CD4-positive, alpha-beta T cell treated with Interleukin-21 for 1 hour (primary cell): ENCODE measurements around the gene SLC12A3.

Experiments
- DNase-seq: peaks from one replicate; pipeline ENCODE4 v3.0.0-alpha.2; 2020

Gene SLC12A3, protein sequence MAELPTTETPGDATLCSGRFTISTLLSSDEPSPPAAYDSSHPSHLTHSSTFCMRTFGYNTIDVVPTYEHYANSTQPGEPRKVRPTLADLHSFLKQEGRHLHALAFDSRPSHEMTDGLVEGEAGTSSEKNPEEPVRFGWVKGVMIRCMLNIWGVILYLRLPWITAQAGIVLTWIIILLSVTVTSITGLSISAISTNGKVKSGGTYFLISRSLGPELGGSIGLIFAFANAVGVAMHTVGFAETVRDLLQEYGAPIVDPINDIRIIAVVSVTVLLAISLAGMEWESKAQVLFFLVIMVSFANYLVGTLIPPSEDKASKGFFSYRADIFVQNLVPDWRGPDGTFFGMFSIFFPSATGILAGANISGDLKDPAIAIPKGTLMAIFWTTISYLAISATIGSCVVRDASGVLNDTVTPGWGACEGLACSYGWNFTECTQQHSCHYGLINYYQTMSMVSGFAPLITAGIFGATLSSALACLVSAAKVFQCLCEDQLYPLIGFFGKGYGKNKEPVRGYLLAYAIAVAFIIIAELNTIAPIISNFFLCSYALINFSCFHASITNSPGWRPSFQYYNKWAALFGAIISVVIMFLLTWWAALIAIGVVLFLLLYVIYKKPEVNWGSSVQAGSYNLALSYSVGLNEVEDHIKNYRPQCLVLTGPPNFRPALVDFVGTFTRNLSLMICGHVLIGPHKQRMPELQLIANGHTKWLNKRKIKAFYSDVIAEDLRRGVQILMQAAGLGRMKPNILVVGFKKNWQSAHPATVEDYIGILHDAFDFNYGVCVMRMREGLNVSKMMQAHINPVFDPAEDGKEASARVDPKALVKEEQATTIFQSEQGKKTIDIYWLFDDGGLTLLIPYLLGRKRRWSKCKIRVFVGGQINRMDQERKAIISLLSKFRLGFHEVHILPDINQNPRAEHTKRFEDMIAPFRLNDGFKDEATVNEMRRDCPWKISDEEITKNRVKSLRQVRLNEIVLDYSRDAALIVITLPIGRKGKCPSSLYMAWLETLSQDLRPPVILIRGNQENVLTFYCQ

DNA sequence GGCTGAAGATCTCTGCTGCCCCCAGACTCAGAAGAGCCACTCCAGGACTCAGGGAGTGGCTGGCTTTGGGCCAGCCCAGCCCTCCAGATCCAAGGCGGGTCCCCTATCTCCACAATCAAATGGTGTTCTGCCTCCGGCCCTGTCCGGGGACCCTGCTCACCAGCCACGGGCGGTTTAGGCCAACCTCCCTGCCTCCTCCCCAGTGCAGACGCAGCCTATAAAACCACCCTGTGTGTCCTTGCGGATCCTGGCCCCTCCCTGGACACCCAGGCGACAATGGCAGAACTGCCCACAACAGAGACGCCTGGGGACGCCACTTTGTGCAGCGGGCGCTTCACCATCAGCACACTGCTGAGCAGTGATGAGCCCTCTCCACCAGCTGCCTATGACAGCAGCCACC is at the start of gene SLC12A3:
SLC12A3 (plus strand) TSS at position 248 of the 400 bp plus-strand sequence; CDS start at position 277, 29 bp downstream.
- DNase-seq, result no peak

DNA sequence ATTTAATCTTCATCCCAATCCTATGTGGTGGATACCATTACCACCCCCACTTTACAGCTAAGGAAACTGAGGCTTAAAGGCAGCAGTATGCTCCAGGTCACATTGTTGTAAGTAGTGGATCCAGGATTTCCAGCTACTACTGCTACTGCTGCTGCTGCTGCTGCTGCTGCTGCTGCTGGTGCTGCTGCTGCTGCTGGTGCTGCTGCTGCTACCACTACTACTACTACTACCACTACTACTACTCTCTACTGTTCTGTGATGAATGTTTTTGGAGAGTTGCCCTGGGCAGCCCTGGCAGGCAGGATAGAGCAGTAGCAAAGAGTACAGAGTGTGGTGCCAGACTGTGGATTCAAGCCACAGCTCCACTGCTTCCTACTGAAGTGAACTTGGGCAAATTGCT is 49.3 kb upstream of the SLC12A3 start:
- no peak for DNase-seq

DNA sequence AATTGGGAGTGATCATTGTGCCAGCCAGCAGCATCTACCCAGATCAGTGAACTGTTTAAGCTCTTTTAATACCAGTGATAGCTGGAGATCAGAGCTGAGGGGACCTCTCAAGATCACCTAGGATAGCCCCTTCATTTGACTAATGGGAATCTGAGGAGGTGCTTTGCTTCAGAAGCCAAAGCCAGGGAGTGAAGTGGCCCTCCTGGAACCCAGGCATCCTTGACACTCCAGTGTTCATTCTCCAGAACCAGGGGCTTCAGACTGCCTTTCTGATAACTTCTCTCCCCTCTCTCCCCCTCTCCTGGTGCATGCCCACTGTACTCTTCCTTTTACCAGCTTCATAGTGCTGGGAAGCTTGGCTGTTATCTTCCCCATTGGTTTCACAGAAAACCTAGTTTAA is 48.0 kb upstream of the SLC12A3 start:
- no peak for DNase-seq

DNA sequence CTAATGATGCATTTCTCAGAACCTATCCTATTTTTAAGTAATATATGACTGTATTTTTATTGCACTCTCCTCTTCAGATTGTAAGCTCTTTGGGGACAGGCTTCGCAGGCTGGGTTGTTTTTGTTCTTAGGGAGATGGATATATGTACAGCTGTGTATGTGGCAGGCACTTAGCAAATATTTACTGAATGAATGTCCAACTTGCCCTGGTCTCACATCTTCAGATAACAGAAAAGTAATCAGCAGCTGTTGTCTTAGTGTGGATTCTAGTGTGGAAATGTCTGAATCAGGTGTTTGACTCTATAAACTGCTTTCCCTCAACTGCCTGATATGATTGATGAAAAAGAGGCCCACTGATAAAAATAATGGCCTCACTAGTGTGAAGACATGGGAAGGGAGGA is 47.1 kb upstream of the SLC12A3 start:
- no peak for DNase-seq

DNA sequence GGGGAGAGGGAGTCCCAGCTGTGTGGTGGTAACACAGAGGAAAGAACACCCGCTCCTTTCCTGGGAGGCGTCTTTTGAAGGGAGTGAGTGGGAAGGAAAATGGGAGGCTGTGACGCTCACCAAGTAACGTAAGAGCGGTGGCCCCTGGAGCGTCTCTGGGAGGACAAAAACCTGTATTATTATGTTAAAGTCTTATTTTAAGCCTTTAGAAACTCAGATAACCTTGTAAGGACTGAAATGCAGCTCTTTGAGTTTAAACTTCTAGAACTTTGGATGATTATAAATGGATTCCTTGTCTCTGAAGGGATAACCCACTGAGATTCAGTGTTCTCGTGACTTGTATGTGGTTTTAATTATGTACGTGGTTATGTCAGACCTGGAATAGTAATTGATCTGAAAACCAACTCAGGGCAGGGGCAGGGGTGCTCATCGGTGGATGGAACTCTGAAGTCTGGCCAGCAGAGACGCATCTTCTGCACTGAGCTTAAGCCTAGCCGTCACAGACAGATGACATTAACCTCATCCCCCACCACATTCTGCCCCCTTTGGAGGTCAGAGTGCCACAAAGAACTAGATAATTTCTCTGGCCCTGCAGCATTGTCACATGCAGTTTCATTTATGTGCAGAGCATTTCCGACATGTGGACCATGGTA is 41.8 kb upstream of the SLC12A3 start:
- no peak for DNase-seq

DNA sequence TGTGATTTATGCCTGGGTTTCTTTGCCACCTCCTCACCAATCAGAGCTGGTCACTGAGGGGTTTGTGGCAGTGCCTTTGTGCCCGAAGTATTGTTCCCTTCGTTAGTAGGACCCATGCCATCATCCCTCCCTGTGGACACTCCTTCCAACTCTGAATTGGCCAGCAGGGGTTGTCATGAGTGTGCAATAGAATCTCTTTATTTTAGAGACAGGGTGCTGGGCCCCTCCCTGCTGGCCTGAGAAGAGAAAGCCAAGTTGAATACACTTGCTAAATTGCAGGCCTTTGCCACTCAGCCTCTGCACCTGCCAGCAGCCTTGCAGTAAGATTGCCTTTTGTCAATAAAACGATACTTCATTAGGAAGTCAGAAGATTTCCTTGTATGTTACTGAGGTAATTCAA is 40.7 kb upstream of the SLC12A3 start:
- DNase-seq, result no peak

DNA sequence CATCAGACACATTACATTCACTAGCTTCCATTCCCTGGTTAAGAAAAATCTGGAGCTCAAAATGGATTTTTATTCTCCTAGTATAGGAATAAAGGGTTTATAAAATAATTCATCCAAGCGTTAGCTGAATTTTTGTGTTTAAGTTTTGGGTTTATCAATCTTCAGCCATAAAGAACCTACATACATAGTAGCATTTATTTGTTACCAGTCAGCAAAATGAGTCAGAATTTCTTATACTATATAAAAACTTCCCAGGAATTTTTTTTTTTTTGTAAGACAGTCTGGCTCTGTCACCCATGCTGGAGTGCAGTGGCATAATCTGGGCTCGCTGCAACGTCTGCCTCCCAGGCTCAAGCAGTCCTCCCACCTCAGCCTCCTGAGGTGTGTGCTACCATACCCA is 40.2 kb upstream of the SLC12A3 start:
- DNase-seq, result no peak

DNA sequence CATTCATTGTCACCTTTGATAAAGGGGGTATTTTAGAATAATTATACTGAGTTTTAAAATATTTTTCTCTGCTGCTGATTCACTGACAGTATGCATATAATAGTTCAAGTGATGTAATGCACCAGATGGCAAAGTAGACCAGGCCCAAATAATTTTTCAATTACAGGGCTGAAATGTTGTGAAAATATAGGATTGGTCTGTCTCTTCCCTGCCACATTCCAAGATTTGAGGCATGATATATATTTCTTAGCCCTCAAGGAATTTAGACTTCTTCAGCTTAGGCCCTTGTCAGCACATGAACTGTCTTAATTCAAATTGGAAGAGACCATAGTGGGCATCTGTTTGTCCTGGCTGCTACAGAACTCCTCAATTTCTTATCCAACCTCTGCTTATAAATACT is 39.2 kb upstream of the SLC12A3 start:
- DNase-seq, result no peak

DNA sequence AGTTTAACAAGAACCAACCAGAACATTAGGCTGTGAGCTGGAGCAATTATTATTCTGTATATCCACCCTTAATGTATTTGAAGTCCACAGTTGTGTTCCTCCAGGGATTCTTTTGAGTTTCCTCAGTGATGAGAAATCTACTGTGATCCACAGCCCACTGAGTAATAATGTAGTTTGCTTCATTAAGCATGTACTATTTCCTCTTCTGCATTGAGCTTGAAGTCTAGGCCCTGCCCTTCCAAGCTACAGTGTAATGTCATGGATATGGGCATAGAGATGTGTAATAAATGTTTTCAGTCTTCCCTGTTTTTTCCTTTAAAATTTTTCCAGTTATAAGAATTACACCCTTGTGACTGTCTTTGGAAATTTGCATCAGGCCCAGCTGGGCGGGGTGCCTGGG is 36.4 kb upstream of the SLC12A3 start:
- DNase-seq, result no peak

DNA sequence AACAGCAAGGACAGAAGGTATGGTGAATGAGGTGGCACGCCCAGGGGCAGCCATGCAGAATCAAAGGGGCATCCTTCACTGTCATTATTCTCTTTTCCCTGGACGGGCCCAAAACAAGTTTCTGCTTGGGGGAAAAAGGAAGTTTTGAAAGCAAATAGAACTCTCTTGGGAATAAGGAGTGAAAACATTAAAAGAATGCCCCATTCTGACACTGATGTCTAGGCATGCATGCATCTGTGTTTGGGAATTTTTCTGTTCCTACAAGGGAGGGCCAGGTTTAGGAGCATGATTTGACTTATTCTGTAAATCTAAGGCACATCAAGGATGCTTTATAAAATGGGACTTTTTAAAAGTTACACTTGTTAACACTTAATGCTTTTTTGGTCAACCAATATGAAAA is 34.3 kb upstream of the SLC12A3 start:
- no peak for DNase-seq

DNA sequence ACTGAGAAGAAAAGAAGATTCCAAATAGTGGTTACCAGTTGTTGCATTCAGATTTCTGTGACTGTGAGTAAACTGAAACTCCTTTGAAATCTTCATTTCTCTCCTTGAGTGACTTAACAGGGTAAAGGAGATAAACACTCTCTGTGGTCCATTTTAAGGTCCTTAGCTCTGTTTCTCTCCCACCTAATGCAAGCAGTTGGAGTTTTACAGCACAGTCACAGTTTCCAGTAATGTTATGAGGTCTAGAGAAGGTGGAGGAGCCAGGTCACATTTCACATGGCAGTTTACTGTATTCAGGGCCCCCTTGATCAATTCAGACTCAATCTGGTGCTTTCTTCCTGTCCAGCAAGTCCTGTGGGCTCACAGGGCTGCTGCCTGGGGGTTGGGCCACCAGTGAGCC is 32.2 kb upstream of the SLC12A3 start:
- DNase-seq, result no peak

DNA sequence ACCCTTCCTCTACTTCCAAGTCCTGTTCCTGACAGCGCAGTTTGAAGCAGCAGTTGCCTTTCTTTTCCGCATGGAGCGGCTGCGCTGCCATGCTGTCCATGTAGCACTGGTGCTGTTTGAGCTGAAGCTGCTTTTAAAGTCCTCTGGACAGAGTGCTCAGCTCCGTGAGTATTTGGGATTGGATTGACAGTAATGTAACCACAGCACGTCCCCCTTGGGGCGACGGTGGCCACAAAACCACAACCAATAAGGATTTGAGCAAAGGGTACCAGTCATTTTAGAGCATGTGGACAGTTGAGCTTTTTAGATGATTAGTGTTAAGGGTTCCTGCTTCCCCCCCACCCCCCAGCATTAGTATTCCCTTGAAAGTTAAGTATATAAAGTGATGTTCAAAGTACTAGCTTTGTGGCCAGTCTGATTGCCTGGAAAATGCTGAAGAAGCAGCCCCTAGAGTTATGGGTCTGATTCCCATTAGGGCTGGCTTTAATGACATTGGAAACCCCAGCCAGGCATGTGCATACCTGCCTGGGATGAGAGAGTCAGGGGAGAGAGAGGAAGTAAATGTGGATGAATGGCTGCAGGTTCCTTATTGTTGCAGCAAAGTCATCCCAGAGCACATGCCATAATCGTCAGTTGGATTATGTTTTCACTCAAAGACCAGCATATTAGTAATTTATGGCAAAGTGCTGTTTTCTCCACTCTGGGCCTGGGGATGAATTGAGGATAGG is 31.6 kb upstream of the SLC12A3 start:
- DNase-seq, result no peak

DNA sequence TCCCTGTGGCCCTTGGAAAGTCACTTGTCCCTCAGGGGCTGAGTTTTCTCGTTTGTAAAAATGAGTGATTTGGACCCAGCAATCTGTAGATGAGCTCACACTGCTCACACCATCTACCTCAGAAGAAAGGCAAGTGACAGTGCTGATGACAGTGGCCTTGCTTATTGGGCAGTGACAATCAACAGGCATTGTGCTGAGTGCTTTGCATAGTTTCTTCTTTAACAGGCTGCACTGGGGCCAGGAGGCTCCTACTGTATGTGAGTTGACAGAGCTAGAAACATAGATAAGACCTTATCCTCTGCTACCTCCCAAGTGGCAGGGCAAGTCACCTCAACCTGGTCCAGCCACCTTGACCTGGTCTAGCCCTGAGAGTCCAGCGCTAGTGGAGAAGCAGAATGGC is 29.7 kb upstream of the SLC12A3 start:
- DNase-seq, result no peak

DNA sequence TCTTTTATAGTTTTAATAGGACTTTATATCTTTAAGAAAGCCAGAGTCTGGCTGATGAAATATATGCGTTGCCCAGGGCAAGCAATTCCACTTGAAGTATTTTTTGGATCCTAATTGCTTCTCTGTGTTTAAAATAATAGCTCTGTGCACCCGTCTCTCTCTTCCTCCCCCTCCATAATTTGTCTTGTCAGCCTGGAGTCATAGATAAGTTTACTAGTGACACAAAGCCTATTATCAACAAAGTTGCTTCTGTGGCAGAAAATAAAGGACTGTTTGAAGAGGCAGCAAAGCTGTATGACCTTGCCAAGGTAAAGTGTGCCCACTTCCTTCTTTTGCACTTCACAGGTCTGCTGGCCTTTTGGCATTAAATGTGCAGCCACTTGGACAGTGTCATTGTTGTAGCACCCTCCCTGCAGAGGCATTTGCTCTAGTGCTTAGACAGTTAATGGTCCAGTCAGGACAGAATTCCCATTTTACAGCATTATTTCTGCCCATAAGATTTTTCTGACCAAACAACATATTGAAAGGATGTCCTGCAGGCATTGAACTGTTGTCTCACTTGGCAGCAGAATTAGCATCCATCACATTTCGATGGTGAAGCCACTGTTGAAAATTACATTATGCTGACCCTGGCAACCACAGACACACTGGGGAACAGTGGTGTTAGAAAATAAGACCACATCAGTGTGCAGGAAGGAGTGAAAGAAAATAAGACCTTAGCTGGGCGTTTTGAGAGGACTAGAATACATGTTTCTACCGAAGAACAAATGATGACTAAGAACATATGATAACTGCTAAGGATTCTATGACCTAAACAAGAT is 28.4 kb upstream of the SLC12A3 start:
- no peak for DNase-seq

DNA sequence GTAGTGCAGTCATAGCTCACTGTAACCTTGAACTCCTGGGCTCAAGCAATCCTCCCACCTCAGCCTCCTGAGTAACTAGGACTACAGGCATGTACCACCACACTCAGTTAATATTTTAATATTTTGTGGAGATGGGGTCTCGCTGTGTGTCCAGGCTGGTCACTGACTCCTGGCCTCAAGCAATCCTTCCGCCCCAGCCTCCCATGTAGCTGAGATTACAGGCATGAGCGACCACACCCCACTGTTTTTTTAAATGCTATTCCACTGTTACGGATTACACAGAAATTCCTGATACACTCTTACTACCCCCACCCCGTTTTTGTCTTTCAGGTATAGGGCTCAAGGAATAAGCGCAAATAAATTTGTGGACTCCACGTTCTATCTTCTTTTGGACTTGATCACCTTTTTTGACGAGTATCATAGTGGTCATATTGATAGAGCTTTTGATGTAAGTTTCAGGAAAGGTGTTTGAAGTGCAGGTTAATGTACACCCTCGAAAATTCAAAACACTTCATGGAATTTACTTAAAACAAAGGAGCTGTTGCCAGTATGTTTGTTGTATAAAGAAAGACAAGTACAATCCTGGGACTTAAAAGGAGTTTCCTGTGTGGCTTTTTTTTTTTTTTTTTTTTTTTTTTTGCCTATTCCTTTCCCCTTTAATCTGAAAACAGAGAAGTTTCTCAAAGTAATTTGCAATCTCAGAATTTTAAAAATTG is 26.2 kb upstream of the SLC12A3 start:
- DNase-seq, result no peak

DNA sequence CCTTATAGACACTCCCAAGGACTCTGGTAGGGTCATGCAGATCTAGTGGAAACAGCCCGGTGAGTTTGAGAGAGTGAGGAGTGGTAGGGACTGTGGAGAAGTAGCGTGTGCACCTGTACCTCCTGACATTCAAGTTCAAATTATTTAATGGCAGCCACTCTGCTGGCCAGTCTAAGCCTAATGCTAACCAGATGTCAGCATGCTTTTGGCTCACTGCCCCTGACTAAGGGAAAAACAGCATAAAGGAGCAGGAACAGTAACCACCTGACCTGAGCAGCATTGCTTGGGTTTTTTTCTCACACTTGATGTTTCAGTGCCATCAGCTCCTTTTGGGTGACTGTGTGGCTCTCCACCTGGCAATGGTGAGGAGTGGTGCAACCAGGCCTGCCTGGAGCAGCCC is 23.8 kb upstream of the SLC12A3 start:
- no peak for DNase-seq

DNA sequence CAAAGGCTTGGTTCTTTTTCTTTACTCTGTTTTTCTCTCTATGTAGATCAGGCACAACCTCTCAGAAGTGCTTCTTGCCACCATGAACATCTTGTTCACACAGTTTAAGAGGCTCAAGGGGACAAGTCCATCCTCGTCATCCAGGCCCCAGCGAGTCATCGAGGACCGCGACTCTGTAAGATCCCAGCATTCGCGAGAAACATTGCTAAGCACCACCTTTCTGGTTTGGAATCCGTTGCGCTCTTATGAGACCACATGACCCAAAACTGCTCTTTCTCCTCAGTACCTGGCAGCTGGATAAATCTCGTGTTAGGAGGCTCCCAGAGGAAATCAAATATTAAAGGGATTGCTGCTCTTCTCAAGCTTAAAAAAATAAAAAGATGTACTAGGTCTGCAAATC is 23.3 kb upstream of the SLC12A3 start:
- DNase-seq, result no peak

DNA sequence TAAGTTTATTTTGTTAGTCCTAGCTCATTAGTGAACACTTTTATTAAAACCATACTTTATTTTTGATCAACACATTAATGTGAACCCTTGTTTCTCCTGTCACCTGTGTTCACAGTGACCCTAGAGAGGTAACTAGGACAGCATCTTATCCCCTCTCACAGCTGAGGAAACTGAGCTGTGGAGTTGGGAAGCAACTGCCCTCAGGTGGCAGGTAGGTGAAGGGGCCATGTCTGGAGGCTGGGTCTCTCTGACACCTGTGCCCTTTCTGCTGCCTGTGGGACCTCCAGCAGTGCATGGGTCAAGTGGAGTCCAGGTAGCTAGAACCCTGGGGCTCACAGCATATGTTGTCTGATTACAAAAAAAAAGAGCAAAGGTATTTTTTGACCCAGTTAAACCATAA is 22.9 kb upstream of the SLC12A3 start:
- DNase-seq, result no peak

DNA sequence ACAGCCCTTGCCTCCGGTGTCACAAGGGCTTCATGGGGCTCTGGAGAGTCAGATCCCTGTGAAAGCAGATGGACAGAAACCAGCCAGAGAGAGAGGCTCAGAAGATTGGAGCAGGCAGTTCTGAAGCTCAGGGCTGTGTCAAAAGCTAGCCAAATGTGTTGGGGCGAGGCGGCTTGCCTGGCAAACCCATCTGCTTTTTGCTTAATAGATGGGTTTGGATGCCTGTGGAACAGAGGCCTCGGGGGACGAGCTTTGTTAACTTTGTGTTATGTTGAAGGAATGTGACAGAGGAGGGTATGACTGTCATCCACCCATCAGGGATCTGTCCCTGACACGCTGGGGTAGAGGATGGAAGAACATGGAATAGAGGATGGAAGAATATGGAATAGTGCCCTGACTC is 21.0 kb upstream of the SLC12A3 start:
- DNase-seq, result no peak

DNA sequence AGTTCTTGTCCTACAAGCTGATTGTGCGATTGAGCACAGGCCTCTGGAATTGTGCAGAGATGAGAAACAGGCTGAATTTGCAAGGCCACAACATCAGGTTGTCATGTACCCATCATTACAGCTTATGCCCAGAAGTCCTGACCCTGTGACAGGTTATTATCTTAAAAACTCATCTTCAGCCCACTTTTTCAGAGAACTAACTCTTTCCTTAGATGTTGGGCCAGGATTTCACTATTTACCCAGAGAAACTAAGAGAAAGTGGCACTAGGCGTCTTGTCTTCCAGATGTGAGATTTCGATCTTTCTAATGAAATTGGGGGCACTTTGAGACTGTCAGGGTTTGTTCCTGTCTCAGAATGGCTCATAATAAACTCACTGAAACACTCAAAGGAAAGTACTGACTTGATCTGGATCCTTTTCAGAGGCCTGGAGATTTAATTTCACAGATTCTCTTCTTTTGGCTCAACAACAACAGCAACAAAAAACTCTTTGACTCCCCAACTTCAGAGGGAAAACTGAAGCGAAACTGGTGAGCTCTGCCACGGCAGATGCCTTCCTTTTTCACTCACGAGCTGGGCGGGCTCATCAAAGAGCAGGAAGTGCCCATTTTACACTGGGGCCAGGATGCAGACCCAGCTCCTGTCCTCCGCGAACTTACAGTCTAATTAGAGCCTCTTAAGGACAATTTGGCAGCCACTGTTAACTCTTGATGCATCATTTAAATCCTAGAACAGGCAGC is 17.7 kb upstream of the SLC12A3 start:
- no peak for DNase-seq
